HEK293 (cell line): Measurements from ENCODE around the gene ACSM2A.
A peak's percentile ranks its signal among the peaks of the same experiment; 100 is the strongest.
"Not testable (repeated sequence)": the region's sequence is repeated elsewhere in the genome, so short reads cannot be mapped to it uniquely, and the experiment has no call there.

ENCODE experiments used
- CTCF ChIA-PET: fragments of 350-600 bp; formaldehyde crosslinking; extraction: SDS; loops from one replicate; lab custom pipeline; 2021; ENCODE audit warnings: antibody characterized with exemption; lab: Yijun Ruan, JAX
- POLR2A ChIA-PET: fragments of 300-600 bp; formaldehyde crosslinking; extraction: SDS; loops from one replicate; lab custom pipeline; 2020; ENCODE audit warnings: antibody characterized with exemption, inconsistent platforms; lab: Yijun Ruan, JAX
- H3K27ac ChIP-seq: fragments of 200-500 bp; sonication (Bioruptor generic); 2 replicates; pipeline ENCODE4 v1.5.1; 2014; ENCODE audit warnings: low read depth, low read length, control low read depth, inconsistent platforms; ENCODE audit errors: extremely low read depth
- H3K36me3 ChIP-seq, 2 experiments: fragments of 200-500 bp in 1 of 2; sonication (Bioruptor generic) in 1 of 2; 1 replicate in 1 of 2; 2 replicates in 1 of 2; pipeline ENCODE4 v1.5.1; 2014 to 2017; ENCODE audit warnings: inconsistent platforms in 2 of 2, low read length in 2 of 2; ENCODE audit not compliant: control insufficient read depth in 2 of 2, insufficient read depth in 1 of 2
- H3K4me1 ChIP-seq: fragments of 200-500 bp; sonication (Bioruptor generic); 2 replicates; pipeline ENCODE4 v1.5.1; 2014; ENCODE audit warnings: mild to moderate bottlenecking, low read length, inconsistent platforms; ENCODE audit not compliant: control insufficient read depth, insufficient read depth
- H3K4me3 ChIP-seq: 2 replicates; pipeline ENCODE4 v1.5.1; 2011; ENCODE audit warnings: low read depth, mild to moderate bottlenecking, control low read depth, low read length, moderate library complexity
- H3K9me3 ChIP-seq: fragments of 200-500 bp; sonication (Bioruptor generic); 2 replicates; pipeline ENCODE4 v1.5.1; 2014; ENCODE audit warnings: low read depth, low read length, inconsistent platforms; ENCODE audit not compliant: control insufficient read depth, insufficient read depth
- ZNF366 ChIP-seq: fragments of 450-650 bp; formaldehyde crosslinking; conservative IDR thresholded peaks from 2 replicates; pipeline ENCODE4 v1.5.1; 2016; ENCODE audit warnings: missing biosample characterization, missing genetic modification characterization
- ZNF837 ChIP-seq: fragments of 450-650 bp; formaldehyde crosslinking; IDR thresholded peaks from 2 replicates; pipeline ENCODE4 v1.5.1; 2016; ENCODE audit warnings: missing biosample characterization, missing genetic modification characterization

ACSM2A gene

GRCh38 chr16:20520103-20520502 lies 68.8 kb downstream of the ACSM2A start:
- POLR2A ChIA-PET, result no interaction called here
- TF ChIP-seq ZNF366 (tag by site-specific recombination), result peak; percentile 30; the same call in 1 of the 2 replicates
- no peak for TF ChIP-seq ZNF837 (tag by site-specific recombination)
- TF ChIP-seq, all 188 proteins: peak for 1

GRCh38 chr16:20531795-20532194 lies 80.5 kb downstream of the ACSM2A start:
- H3K36me3 ChIP-seq, H3K27ac ChIP-seq, H3K9me3 ChIP-seq, H3K4me1 ChIP-seq, H3K4me3 ChIP-seq, CTCF ChIA-PET, POLR2A ChIA-PET: not testable (repeated sequence)

More at GRCh38 chr16:20520103-20520502, 68.8 kb downstream of the ACSM2A start:
- CTCF ChIA-PET, result no interaction called here
- Histone ChIP-seq H3K4me1 (no peaks in the 10 kb centered on the region), H3K9me3 (no peaks in the 10 kb centered on the region), H3K27ac (no peak overlapping the region), H3K36me3 (no peaks in the 10 kb centered on the region), H3K4me3 (no peak overlapping the region)

- H3K4me3 ChIP-seq, H3K36me3 ChIP-seq, H3K27ac ChIP-seq, H3K4me1 ChIP-seq, H3K9me3 ChIP-seq, POLR2A ChIA-PET, CTCF ChIA-PET: not testable (repeated sequence)
Observed at GRCh38 chr16:20532284-20532792, 81.0 kb downstream of the ACSM2A start.

GRCh38 chr16:20536669-20537068 lies 85.3 kb downstream of the ACSM2A start:
- POLR2A ChIA-PET, H3K9me3 ChIP-seq, H3K27ac ChIP-seq, CTCF ChIA-PET, H3K4me3 ChIP-seq, H3K4me1 ChIP-seq, H3K36me3 ChIP-seq: not testable (repeated sequence)
